ENCODE results near the gene KCNJ16.

The KCNJ16 gene

GRCh38 chr17:70074956-70075355 is at the start of gene KCNJ16:
TSS of gene KCNJ16 (plus strand) at chr17:70075225. CDS start at chr17:70132088, 56,863 bp downstream.
- TF ChIP-seq, protein P1, sequence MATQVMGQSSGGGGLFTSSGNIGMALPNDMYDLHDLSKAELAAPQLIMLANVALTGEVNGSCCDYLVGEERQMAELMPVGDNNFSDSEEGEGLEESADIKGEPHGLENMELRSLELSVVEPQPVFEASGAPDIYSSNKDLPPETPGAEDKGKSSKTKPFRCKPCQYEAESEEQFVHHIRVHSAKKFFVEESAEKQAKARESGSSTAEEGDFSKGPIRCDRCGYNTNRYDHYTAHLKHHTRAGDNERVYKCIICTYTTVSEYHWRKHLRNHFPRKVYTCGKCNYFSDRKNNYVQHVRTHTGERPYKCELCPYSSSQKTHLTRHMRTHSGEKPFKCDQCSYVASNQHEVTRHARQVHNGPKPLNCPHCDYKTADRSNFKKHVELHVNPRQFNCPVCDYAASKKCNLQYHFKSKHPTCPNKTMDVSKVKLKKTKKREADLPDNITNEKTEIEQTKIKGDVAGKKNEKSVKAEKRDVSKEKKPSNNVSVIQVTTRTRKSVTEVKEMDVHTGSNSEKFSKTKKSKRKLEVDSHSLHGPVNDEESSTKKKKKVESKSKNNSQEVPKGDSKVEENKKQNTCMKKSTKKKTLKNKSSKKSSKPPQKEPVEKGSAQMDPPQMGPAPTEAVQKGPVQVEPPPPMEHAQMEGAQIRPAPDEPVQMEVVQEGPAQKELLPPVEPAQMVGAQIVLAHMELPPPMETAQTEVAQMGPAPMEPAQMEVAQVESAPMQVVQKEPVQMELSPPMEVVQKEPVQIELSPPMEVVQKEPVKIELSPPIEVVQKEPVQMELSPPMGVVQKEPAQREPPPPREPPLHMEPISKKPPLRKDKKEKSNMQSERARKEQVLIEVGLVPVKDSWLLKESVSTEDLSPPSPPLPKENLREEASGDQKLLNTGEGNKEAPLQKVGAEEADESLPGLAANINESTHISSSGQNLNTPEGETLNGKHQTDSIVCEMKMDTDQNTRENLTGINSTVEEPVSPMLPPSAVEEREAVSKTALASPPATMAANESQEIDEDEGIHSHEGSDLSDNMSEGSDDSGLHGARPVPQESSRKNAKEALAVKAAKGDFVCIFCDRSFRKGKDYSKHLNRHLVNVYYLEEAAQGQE (IDR thresholded peaks at IDR 0.05; ENCODE audit: low read depth) = no peak
- TF ChIP-seq TAF1 (IDR thresholded peaks at IDR 0.05; ENCODE audit: low read depth) = no peak
- no peak for TF ChIP-seq NFIC (IDR thresholded peaks at IDR 0.05)
- TF ChIP-seq TEAD4 (IDR thresholded peaks at IDR 0.05) = no peak
- no peak for TF ChIP-seq CEBPB (IDR thresholded peaks at IDR 0.05)
- TF ChIP-seq FOXM1 (IDR thresholded peaks at IDR 0.05; ENCODE audit: borderline replicate concordance, low read depth) = no peak
- TF ChIP-seq TCF12 (IDR thresholded peaks at IDR 0.05; ENCODE audit: low read depth) = no peak
- no peak for TF ChIP-seq MAX (IDR thresholded peaks at IDR 0.05)
- TF ChIP-seq CREB1 (IDR thresholded peaks at IDR 0.05; ENCODE audit: low read depth) = no peak
- TF ChIP-seq, protein P2, sequence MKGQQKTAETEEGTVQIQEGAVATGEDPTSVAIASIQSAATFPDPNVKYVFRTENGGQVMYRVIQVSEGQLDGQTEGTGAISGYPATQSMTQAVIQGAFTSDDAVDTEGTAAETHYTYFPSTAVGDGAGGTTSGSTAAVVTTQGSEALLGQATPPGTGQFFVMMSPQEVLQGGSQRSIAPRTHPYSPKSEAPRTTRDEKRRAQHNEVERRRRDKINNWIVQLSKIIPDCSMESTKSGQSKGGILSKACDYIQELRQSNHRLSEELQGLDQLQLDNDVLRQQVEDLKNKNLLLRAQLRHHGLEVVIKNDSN (IDR thresholded peaks at IDR 0.05) = no peak
- TF ChIP-seq EGR1 (IDR thresholded peaks at IDR 0.05) = no peak
- no peak for TF ChIP-seq EP300 (IDR thresholded peaks at IDR 0.05; ENCODE audit: borderline replicate concordance)
- TF ChIP-seq RAD21 (IDR thresholded peaks at IDR 0.05; ENCODE audit: low read depth) = no peak

DNA sequence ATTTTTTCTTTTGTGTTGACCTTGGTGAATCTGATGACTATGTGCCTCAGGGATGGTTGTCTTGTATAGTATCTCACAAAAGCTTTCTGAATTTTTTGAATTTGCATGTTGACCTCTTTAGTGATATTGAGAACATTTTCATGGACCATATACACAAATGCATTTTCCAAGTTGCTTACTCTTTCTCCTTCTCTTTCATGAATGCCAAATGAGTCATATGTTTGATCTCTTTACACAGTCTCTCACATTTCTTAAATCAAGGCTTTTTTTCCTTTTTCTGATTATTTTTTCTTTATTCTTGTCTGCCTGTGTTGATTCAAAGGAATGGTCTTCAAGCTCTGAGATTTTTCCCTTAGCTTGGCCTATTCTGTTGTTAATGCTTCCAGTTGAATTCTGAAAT is 46.6 kb upstream of the KCNJ16 start:
- no peak for TF ChIP-seq ZBTB7A (IDR thresholded peaks at IDR 0.05; ENCODE audit: low read depth)
- no peak for TF ChIP-seq TAF1 (IDR thresholded peaks at IDR 0.05; ENCODE audit: low read depth)
- TF ChIP-seq EGR1 (IDR thresholded peaks at IDR 0.05) = no peak
- no peak for TF ChIP-seq CREB1 (IDR thresholded peaks at IDR 0.05; ENCODE audit: low read depth)

DNA sequence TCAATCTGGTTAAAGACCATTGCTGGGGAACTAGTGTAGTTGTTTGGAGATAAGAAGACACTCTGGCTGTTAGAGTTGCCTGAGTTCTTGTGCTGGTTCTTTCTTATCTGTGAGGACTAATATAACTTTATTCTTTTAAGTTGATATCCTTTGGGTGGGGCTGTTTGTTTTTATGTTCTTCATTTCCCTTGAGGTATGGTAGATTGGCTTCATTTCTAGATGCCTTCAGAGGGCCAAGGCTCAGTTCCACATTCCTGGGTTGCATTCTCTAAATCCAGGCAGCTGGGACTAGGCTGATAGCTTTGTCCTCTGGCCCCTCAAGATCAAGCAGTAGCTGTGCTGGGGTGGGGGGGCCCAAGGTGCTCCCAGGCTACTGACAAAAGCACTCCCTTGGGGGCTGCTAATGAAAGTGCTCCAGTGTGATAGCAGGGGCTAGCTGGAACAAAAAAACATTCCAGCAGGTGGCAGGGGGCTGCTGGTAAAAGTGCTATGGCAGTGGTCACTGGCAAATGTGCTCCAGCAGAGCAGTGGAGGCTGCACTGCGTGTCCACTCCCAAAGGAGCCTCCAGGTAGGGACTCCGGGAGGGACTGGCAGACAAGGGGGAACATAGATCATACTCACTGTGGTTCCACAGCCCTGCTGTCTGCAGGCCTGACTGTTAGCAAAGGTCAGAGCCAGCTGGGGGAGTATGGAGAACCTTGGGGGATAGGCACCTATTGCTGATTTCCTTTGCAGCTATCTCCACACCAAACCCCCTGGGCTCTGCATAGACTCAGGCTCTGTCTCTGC is 45.9 kb upstream of the KCNJ16 start:
- no peak for TF ChIP-seq CEBPB (IDR thresholded peaks at IDR 0.05)
- TF ChIP-seq, protein P1 (IDR thresholded peaks at IDR 0.05; ENCODE audit: low read depth) = no peak
- TF ChIP-seq NFIC (IDR thresholded peaks at IDR 0.05) = no peak
- no peak for TF ChIP-seq TAF1 (IDR thresholded peaks at IDR 0.05; ENCODE audit: low read depth)
- no peak for TF ChIP-seq MAX (IDR thresholded peaks at IDR 0.05)
- TF ChIP-seq TCF12 (IDR thresholded peaks at IDR 0.05; ENCODE audit: low read depth) = no peak
- TF ChIP-seq EGR1 (IDR thresholded peaks at IDR 0.05) = no peak
- TF ChIP-seq EP300 (IDR thresholded peaks at IDR 0.05; ENCODE audit: borderline replicate concordance) = no peak
- no peak for TF ChIP-seq FOXM1 (IDR thresholded peaks at IDR 0.05; ENCODE audit: borderline replicate concordance, low read depth)
- no peak for TF ChIP-seq YY1 (IDR thresholded peaks at IDR 0.05; ENCODE audit: low read depth)

DNA sequence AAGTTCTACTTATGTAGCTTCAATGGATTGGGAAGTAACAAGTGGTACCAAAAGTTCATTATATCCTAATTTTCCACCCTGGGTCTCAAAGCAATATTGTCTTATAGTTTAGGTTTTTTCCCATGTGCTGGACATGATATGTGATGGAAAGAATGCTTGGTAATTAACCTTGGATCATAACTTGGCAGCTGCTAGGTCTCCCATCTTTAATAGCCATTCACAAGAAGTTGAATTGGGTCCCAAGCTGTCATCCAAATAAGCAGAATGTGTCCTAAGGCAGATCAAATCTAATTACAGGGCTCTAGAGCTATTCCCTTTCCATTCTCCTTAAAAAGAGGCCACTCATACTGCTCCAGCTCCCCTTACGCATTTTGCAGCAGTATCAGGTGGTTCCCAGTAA is 44.7 kb upstream of the KCNJ16 start:
- no peak for TF ChIP-seq CEBPB (IDR thresholded peaks at IDR 0.05)
- TF ChIP-seq RAD21 (IDR thresholded peaks at IDR 0.05; ENCODE audit: low read depth) = no peak
- TF ChIP-seq EP300 (IDR thresholded peaks at IDR 0.05; ENCODE audit: borderline replicate concordance) = no peak
- TF ChIP-seq TCF12 (IDR thresholded peaks at IDR 0.05; ENCODE audit: low read depth) = no peak
- TF ChIP-seq EGR1 (IDR thresholded peaks at IDR 0.05) = no peak
- TF ChIP-seq NFIC (IDR thresholded peaks at IDR 0.05) = no peak
- TF ChIP-seq, protein P1 (IDR thresholded peaks at IDR 0.05; ENCODE audit: low read depth) = no peak

DNA sequence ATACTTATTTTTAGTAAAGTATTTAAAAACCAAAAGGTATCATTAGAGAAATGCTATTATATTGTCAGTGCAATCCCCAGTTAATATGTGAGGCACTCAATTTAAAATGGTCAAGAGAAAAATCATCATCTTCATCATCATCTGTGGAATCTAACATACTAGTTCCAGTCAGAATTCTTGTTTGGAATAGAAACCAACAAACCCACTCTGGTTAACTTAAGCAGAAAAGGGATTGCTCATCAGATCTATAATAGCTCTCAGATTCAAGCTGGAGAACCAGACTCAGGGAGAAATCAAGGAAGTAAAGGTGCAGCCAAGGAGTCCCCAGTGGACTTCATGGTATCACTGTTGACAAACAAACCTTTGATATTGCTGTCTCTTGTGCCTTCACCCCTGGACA is 43.7 kb upstream of the KCNJ16 start:
- no peak for TF ChIP-seq EP300 (IDR thresholded peaks at IDR 0.05; ENCODE audit: borderline replicate concordance)
- TF ChIP-seq ZBTB7A (IDR thresholded peaks at IDR 0.05; ENCODE audit: low read depth) = no peak
- TF ChIP-seq FOXM1 (IDR thresholded peaks at IDR 0.05; ENCODE audit: borderline replicate concordance, low read depth) = no peak
- TF ChIP-seq, protein P2 (IDR thresholded peaks at IDR 0.05) = no peak
- TF ChIP-seq EGR1 (IDR thresholded peaks at IDR 0.05) = no peak
- TF ChIP-seq, protein P1 (IDR thresholded peaks at IDR 0.05; ENCODE audit: low read depth) = no peak
- TF ChIP-seq MAX (IDR thresholded peaks at IDR 0.05) = no peak
- TF ChIP-seq YY1 (IDR thresholded peaks at IDR 0.05; ENCODE audit: low read depth) = no peak
- TF ChIP-seq CREB1 (IDR thresholded peaks at IDR 0.05; ENCODE audit: low read depth) = no peak
